IMR-90 (cell line): ENCODE measurements around the gene CRYBA4. TPM values are rescaled to one million over a fixed set of nuclear protein-coding genes. Genes with fewer than 3 reads are reported as not detected.

ENCODE experiments used
- microRNA-seq, 2 experiments: library from miRNA; stranded (forward) in 1 of 2; unstranded in 1 of 2; fragments of 10-50 nt in 1 of 2; fragments of <30 nt in 1 of 2; gene quantifications in 1 of 2; microRNA quantifications in 1 of 2; one replicate each; pipeline versions ENCODE3 to v1.1.0; 2013 to 2020; ENCODE audit not compliant: insufficient read depth in 1 of 2, insufficient read length in 1 of 2, unreplicated experiment in 1 of 2
- polyA plus RNA-seq, 3 experiments: library from polyadenylated mRNA; depleted of rRNA; stranded (reverse); fragments of >200 nt; gene quantifications; 2 replicates each; pipeline ENCODE4 v1.2.3, GENCODE V29; 2012; ENCODE audit warnings: low replicate concordance in 1 of 3
- small RNA-seq, 5 experiments: library from RNA; depleted of rRNA; stranded (forward); fragments of <200 nt; gene quantifications; one replicate each; pipeline ENCODE3, GENCODE V24; 2012
- total RNA-seq: library from RNA; depleted of rRNA; stranded (reverse); fragments of >200 nt; gene quantifications from 2 replicates; pipeline ENCODE4 v1.2.3, GENCODE V29; 2012; rRNA removed

Gene CRYBA4
- total and polyA plus RNA-seq, 2 of the 4 experiments (the other 2 are of a cell fraction) = not detected

Small RNAs within 50 kb of the gene (microRNA-seq; reads per million reads assigned to microRNA genes)
- gene RF01874 (ENCODE audit: insufficient read depth, insufficient read length) = not detected

Small RNAs within 50 kb of the gene (small RNA-seq; reads per million reads assigned to genes)
- gene RF01874 = 0 to 0.04 (median 0) reads per million in 5 experiments

Other genes starting within 250 kb of the CRYBA4 start
- gene ASPHD2, start 192.7 kb upstream of the CRYBA4 start, total RNA-seq = 1.1 and 1.3 TPM in 2 replicates
- gene ASPHD2, start 192.7 kb upstream of the CRYBA4 start, polyA plus RNA-seq (2012; rRNA removed) = 1.3 and 1.4 TPM in 2 replicates
- gene HPS4, start 138.2 kb upstream of the CRYBA4 start, total RNA-seq = 15.8 and 18.1 TPM in 2 replicates
- gene HPS4, start 138.2 kb upstream of the CRYBA4 start, polyA plus RNA-seq (2012; rRNA removed) = 19.0 and 19.5 TPM in 2 replicates
- gene SRRD, start 138.1 kb upstream of the CRYBA4 start, total RNA-seq = 24.0 and 28.6 TPM in 2 replicates
- 15.7 and 18.3 TPM in 2 replicates for gene SRRD, start 138.1 kb upstream of the CRYBA4 start, polyA plus RNA-seq (2012; rRNA removed)
- 37.5 and 43.2 TPM in 2 replicates for gene TFIP11, start 109.5 kb upstream of the CRYBA4 start, total RNA-seq
- 22.5 and 23.6 TPM in 2 replicates for gene TFIP11, start 109.5 kb upstream of the CRYBA4 start, polyA plus RNA-seq (2012; rRNA removed)
- gene TPST2, start 31.8 kb upstream of the CRYBA4 start, total RNA-seq = 41.7 and 42.5 TPM in 2 replicates
- gene TPST2, start 31.8 kb upstream of the CRYBA4 start, polyA plus RNA-seq (2012; rRNA removed) = 63.6 and 81.1 TPM in 2 replicates
- gene CRYBB1, start 3.9 kb upstream of the CRYBA4 start, total RNA-seq = not detected in 2 replicates
- gene CRYBB1, start 3.9 kb upstream of the CRYBA4 start, polyA plus RNA-seq (2012; rRNA removed) = not detected in 2 replicates
- gene MIAT, start 35.6 kb downstream of the CRYBA4 start, total RNA-seq = 0.54 and 1.1 TPM in 2 replicates
- 0.29 and 0.65 TPM in 2 replicates for gene MIAT, start 35.6 kb downstream of the CRYBA4 start, polyA plus RNA-seq (2012; rRNA removed)